Measurements from ENCODE around the gene PRX. TPM values are rescaled to one million over a fixed set of nuclear protein-coding genes. Genes with fewer than 3 reads are reported as not detected.

Gene PRX
- total RNA-seq (2022; extraction: Qiagen RNA extraction; ENCODE audit: low read depth), result 1.2 to 1.9 TPM (median 1.5 TPM) in 5 replicates

GRCh38 chr19:40413291-40413845 lies at the start of gene PRX:
PRX (minus strand) TSS chr19:40413378; CDS start chr19:40407932, 5,446 bp downstream.

GRCh38 chr19:40444000-40444824 lies 31.0 kb upstream of the PRX start, which contains the start of gene SERTAD3:
SERTAD3 (minus strand) TSS chr19:40444335; CDS start chr19:40442080, 2,255 bp downstream.

DNA sequence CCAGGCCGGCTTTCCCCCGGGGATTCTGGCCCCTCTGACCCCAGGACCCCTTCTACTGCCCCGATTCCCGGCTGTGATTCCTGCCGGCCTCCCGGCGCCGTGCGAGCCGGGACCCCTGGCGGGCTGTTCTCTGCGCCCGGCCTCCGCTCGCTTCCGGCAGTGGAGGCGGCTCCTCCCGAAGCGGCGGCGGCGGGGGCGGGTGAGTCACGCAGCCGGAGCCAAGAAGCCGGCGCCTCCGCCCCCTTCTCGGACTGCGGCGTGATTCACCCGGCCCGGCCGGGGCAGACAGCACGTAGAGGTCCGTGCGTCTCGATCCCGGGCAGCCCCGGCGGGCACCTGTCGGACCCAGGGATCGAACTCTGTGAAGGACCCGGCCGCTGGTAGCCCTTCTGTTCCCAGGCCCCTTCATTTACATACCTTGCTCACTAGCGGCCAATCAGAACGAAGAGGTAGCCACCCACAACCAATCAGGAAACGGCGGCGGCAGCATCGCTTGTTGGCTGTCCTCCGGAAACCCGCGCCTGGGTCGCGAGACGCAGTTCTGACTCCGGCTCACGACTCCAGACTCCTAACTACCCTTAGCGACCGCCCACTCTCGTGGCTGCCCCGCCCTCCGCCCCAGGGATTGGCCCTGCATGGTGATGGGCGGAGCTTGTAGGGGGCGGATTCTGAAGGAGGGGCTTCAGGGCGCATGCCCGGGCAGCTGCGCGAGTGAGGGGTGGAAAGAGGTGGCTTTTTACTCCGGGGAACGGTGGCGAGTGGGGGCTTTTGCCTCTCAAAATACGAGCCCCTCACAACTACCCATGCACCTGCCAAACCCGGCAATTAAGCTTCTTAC lies 12.5 kb upstream of the PRX start, which contains the start of gene SERTAD1:
Gene SERTAD1 (minus strand): TSS at position 543 of the 838 bp plus-strand sequence. CDS start 2,446 bp downstream, outside the sequence.

DNA sequence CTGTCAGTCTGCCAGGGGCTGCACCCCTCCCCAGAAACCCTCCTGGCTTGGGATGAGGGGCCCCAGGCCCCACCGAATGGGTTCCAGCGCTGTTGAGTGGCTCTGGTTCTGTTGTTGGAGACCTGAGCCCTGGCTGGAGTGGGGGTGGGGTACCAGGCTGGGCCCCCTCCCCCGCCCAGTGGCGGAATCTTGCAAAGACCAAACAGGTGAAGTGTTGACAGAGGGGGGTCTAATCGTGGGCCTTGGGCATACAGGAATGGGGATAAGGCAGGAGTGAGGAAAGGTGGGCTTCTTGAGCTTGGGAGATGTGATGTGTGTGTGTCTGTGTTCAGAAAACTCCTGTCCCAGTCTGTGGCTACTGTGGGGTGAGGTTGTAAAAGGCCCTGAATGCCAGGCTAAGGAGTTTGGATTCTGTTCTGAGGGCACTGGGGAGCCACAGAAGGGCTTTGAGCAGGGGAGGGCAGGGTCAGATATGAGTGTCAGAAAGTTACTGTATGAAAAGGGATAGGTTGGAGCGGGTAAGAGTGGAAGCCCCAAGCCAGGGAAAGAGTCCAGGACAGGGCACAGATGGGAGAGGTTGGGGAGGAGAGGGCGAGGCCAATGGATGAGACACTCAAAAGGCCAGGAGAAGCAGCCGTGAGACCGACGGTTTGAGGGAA lies 23.0 kb downstream of the PRX start, which contains the start of gene HIPK4:
Gene HIPK4 (minus strand): TSS at position 98 of the 659 bp plus-strand sequence. CDS start 279 bp downstream, outside the sequence.

DNA sequence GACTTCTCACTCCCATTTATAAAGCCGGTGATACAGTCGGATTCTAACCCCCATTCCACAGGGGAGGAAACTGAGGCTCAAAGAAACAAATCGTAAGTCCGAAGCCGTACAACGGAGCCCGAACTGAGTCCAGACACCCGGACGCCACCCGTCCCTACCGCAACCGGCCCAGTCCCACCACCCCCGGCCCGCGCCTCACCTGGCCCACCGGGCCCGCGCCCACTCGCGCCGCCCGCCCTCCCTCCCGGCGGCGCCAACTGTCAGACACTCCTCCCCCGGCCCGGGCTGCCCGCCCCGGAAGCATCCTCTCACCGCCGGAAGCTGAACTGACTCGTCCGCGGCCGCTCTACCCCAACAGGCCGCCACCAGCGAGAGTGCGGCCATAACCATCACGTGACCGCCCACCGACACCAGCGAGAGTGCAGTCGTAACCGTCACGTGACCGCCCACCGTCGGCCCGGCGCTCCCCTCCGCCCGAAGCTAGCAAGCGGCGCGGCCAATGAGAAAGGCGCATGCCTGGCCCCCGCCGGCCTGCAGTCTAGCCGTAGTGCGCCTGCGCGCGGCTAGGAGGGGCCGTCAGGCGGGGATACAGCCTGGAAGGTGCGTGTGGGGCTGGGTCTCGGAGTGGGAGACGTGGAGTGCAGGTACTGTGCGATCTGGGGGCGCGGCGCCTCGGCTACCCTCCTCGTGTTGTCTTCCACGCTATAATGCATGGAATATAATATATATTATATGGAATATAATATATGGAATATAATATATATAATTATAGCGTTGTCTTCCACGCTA lies 64.9 kb downstream of the PRX start, which contains the start of the genes C19orf47 and PLD3:
Gene C19orf47 (minus strand): TSS at position 273 of the 789 bp plus-strand sequence. CDS start 6,540 bp downstream, outside the sequence.
Gene PLD3 (plus strand): TSS at position 571 of the 789 bp plus-strand sequence. CDS start 17,789 bp downstream, outside the sequence.

Other genes starting within 250 kb of the PRX start
- gene MAP3K10, start 222.0 kb downstream of the PRX start, total RNA-seq (2022; extraction: Qiagen RNA extraction; ENCODE audit: low read depth), result 15.2 to 20.0 TPM (median 18.3 TPM) in 5 replicates
- gene TTC9B, start 195.0 kb downstream of the PRX start, total RNA-seq (2022; extraction: Qiagen RNA extraction; ENCODE audit: low read depth), result 0.62 to 0.81 TPM (median 0.76 TPM) in 5 replicates
- 0.09 to 0.30 TPM (median 0.17 TPM) in 5 replicates for gene CCNP, start 186.7 kb downstream of the PRX start, total RNA-seq (2022; extraction: Qiagen RNA extraction; ENCODE audit: low read depth)
- 127 to 188 TPM (median 177 TPM) in 5 replicates for gene AKT2, start 128.0 kb downstream of the PRX start, total RNA-seq (2022; extraction: Qiagen RNA extraction; ENCODE audit: low read depth)
- gene C19orf47, start 65.0 kb downstream of the PRX start, total RNA-seq (2022; extraction: Qiagen RNA extraction; ENCODE audit: low read depth), result 22.8 to 32.2 TPM (median 32.0 TPM) in 5 replicates
- gene PLD3, start 64.7 kb downstream of the PRX start, total RNA-seq (2022; extraction: Qiagen RNA extraction; ENCODE audit: low read depth), result 249 to 274 TPM (median 257 TPM) in 5 replicates
- gene HIPK4, start 23.2 kb downstream of the PRX start, total RNA-seq (2022; extraction: Qiagen RNA extraction; ENCODE audit: low read depth), result 0.19 to 0.41 TPM (median 0.23 TPM) in 5 replicates
- 23.5 to 42.7 TPM (median 31.9 TPM) in 5 replicates for gene SERTAD1, start 12.6 kb upstream of the PRX start, total RNA-seq (2022; extraction: Qiagen RNA extraction; ENCODE audit: low read depth)
- gene SERTAD3, start 31.0 kb upstream of the PRX start, total RNA-seq (2022; extraction: Qiagen RNA extraction; ENCODE audit: low read depth), result 38.2 to 51.9 TPM (median 46.8 TPM) in 5 replicates
- 255 to 344 TPM (median 323 TPM) in 5 replicates for gene BLVRB, start 52.4 kb upstream of the PRX start, total RNA-seq (2022; extraction: Qiagen RNA extraction; ENCODE audit: low read depth)
- gene SPTBN4, start 53.6 kb upstream of the PRX start, total RNA-seq (2022; extraction: Qiagen RNA extraction; ENCODE audit: low read depth), result 0.45 to 1.3 TPM (median 0.92 TPM) in 5 replicates
- 107 to 161 TPM (median 136 TPM) in 5 replicates for gene SHKBP1, start 163.5 kb upstream of the PRX start, total RNA-seq (2022; extraction: Qiagen RNA extraction; ENCODE audit: low read depth)
- 44.4 to 77.5 TPM (median 55.6 TPM) in 5 replicates for gene LTBP4, start 188.0 kb upstream of the PRX start, total RNA-seq (2022; extraction: Qiagen RNA extraction; ENCODE audit: low read depth)